Non-pigmented ciliary epithelial cell (primary cell): ENCODE data around the gene SFRP5.

ENCODE experiments used
- DNase-seq: peaks from one replicate; pipeline ENCODE4 v3.0.0-alpha.2; 2010; ENCODE audit warnings: low read depth

SFRP5 gene

GRCh38 chr10:97771913-97772823 is at the start of gene SFRP5:
SFRP5 (minus strand) TSS chr10:97771999; CDS start chr10:97771833, 166 bp downstream.
- no peak for DNase-seq

GRCh38 chr10:97820096-97820704 is 48.4 kb upstream of the SFRP5 start:
- no peak for DNase-seq

GRCh38 chr10:97818572-97818971 is 46.8 kb upstream of the SFRP5 start:
- no peak for DNase-seq

- no peak for DNase-seq
Observed at GRCh38 chr10:97816609-97817008, 44.8 kb upstream of the SFRP5 start.

GRCh38 chr10:97814996-97815395 is 43.2 kb upstream of the SFRP5 start:
- DNase-seq = no peak

- DNase-seq = no peak
Observed at GRCh38 chr10:97813311-97813710, 41.5 kb upstream of the SFRP5 start.

GRCh38 chr10:97812696-97813095 is 40.9 kb upstream of the SFRP5 start:
- DNase-seq = no peak

GRCh38 chr10:97811958-97812357 is 40.2 kb upstream of the SFRP5 start:
- no peak for DNase-seq

- DNase-seq = no peak
Observed at GRCh38 chr10:97810446-97810845, 38.6 kb upstream of the SFRP5 start.

- no peak for DNase-seq
Observed at GRCh38 chr10:97805949-97806348, 34.1 kb upstream of the SFRP5 start.

GRCh38 chr10:97805096-97805884 is 33.5 kb upstream of the SFRP5 start:
- no peak for DNase-seq

GRCh38 chr10:97801422-97801821 is 29.6 kb upstream of the SFRP5 start:
- DNase-seq = no peak

- no peak for DNase-seq
Observed at GRCh38 chr10:97800474-97800873, 28.7 kb upstream of the SFRP5 start.

GRCh38 chr10:97798958-97799610 is 27.3 kb upstream of the SFRP5 start:
- DNase-seq = no peak

GRCh38 chr10:97796651-97797050 is 24.9 kb upstream of the SFRP5 start:
- no peak for DNase-seq

GRCh38 chr10:97795886-97796285 is 24.1 kb upstream of the SFRP5 start:
- no peak for DNase-seq

- no peak for DNase-seq
Observed at GRCh38 chr10:97791824-97792721, 20.3 kb upstream of the SFRP5 start.

GRCh38 chr10:97789770-97790397 is 18.1 kb upstream of the SFRP5 start:
- no peak for DNase-seq

- DNase-seq = no peak
Observed at GRCh38 chr10:97788552-97789442, 17.0 kb upstream of the SFRP5 start.

- no peak for DNase-seq
Observed at GRCh38 chr10:97785731-97786130, 13.9 kb upstream of the SFRP5 start.
